Stomach (tissue), 4 donors: ENCODE results near the gene MAST4.

Experiments used
- POLR2A ChIP-seq, 4 donors: fragments of 450-650 bp; IDR thresholded peaks; one replicate each; pipeline ENCODE4 v1.6.1; 2016; ENCODE audit warnings: antibody characterized with exemption in 4 of 4, control low read depth in 2 of 4, mild to moderate bottlenecking in 1 of 4, moderate library complexity in 1 of 4
- TF ChIP-seq, protein P1 (sequence below), 7 experiments: fragments of 450-650 bp in 4 of 7; fragments of 200-600 bp in 3 of 7; sonication (generic) in 3 of 7; IDR thresholded peaks; one replicate each; pipeline ENCODE4 v1.5.1; 2016 to 2019; ENCODE audit warnings: antibody characterized with exemption in 7 of 7, control low read depth in 2 of 7, mild to moderate bottlenecking in 1 of 7

DNA sequence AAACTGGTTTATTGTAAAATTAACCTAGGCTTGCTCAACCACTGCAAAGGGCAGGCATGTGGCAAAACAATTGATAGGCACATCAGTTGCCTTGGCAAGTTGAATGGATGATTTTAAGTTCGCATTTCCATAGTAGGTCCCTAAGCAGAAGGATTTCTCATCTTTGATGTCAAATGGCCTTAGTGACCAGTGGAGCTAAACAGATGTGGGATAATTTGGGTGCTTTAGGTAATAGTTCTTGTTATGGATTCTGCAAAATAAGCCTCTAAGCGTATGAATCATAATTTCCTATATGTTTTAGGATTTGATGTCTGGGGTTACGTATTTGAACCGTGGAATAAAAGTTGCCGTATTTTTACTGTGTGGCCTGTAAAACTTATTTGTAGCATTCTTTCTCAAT, 418.0 kb downstream of the MAST4 start:
- TF ChIP-seq POLR2A (IDR thresholded peaks at IDR 0.05), result no peak
- TF ChIP-seq, protein P1, sequence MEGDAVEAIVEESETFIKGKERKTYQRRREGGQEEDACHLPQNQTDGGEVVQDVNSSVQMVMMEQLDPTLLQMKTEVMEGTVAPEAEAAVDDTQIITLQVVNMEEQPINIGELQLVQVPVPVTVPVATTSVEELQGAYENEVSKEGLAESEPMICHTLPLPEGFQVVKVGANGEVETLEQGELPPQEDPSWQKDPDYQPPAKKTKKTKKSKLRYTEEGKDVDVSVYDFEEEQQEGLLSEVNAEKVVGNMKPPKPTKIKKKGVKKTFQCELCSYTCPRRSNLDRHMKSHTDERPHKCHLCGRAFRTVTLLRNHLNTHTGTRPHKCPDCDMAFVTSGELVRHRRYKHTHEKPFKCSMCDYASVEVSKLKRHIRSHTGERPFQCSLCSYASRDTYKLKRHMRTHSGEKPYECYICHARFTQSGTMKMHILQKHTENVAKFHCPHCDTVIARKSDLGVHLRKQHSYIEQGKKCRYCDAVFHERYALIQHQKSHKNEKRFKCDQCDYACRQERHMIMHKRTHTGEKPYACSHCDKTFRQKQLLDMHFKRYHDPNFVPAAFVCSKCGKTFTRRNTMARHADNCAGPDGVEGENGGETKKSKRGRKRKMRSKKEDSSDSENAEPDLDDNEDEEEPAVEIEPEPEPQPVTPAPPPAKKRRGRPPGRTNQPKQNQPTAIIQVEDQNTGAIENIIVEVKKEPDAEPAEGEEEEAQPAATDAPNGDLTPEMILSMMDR (IDR thresholded peaks at IDR 0.05), result no peak
